Ectodermal cell (in vitro differentiated cells): ENCODE data around the gene MIR17HG.
"Not testable (repeated sequence)": the region's sequence is repeated elsewhere in the genome, so short reads cannot be mapped to it uniquely, and the experiment has no call there.

Source experiments
- H3K27ac ChIP-seq: 2 replicates; pipeline ENCODE4 v1.7.0; 2013; ENCODE audit warnings: mild to moderate bottlenecking, low read depth, low read length; ENCODE audit not compliant: insufficient read depth, poor library complexity, severe bottlenecking
- H3K27me3 ChIP-seq: 2 replicates; pipeline ENCODE4 v1.7.0; 2013; ENCODE audit warnings: mild to moderate bottlenecking, low read length; ENCODE audit not compliant: insufficient read depth, control insufficient read depth, poor library complexity, severe bottlenecking
- H3K36me3 ChIP-seq: one replicate; pipeline ENCODE4 v1.7.0; 2013; ENCODE audit warnings: low read length; ENCODE audit not compliant: control insufficient read depth, insufficient read depth
- H3K4me1 ChIP-seq: one replicate; pipeline ENCODE4 v1.7.0; 2013; ENCODE audit warnings: low read length; ENCODE audit not compliant: control insufficient read depth, insufficient read depth
- H3K4me3 ChIP-seq: 2 replicates; pipeline ENCODE4 v1.7.0; 2013; ENCODE audit warnings: low read depth, low read length, control low read depth; ENCODE audit not compliant: insufficient read depth
- H3K9me3 ChIP-seq: 2 replicates; pipeline ENCODE4 v1.7.0; 2013; ENCODE audit warnings: mild to moderate bottlenecking, low read length, moderate library complexity; ENCODE audit not compliant: control insufficient read depth
- WGBS, 2 experiments: methylation state at CpG; one replicate each; pipeline ENCODE4 v1.1.7; 2013; ENCODE audit warnings: missing lambda C conversion rate in 2 of 2; 5-methylcytosine and 5-hydroxymethylcytosine counted together

The MIR17HG gene

GRCh38 chr13:91313103-91313502, 34.4 kb upstream of the MIR17HG start:
- Histone ChIP-seq H3K4me3 (no peak overlapping the region), H3K4me1 (no peaks in the 10 kb centered on the region), H3K9me3 (no peaks in the 10 kb centered on the region), H3K27me3 (no peaks in the 10 kb centered on the region), H3K27ac (no peak overlapping the region), H3K36me3 (no peaks in the 10 kb centered on the region)
- 66 to 68% methylated on average over 5 of the region's 5 CpGs for WGBS, 2 experiments

GRCh38 chr13:91313581-91313980, 33.9 kb upstream of the MIR17HG start:
- Histone ChIP-seq H3K4me3 (no peak overlapping the region), H3K27ac (no peak overlapping the region), H3K36me3 (no peaks in the 10 kb centered on the region), H3K4me1 (no peaks in the 10 kb centered on the region), H3K9me3 (no peaks in the 10 kb centered on the region), H3K27me3 (no peaks in the 10 kb centered on the region)
- WGBS, 2 experiments, result 78 to 93% methylated on average over 2 to 3 of the region's 4 CpGs

- H3K27ac ChIP-seq, result no peak overlapping the region
- H3K27me3 ChIP-seq, result no peaks in the 10 kb centered on the region
- H3K36me3 ChIP-seq, result no peaks in the 10 kb centered on the region
- no peaks in the 10 kb centered on the region for H3K9me3 ChIP-seq
- no peaks in the 10 kb centered on the region for H3K4me1 ChIP-seq
- no peak overlapping the region for H3K4me3 ChIP-seq
Measured at GRCh38 chr13:91314888-91315287, 32.6 kb upstream of the MIR17HG start.

GRCh38 chr13:91318886-91319285, 28.6 kb upstream of the MIR17HG start:
- Histone ChIP-seq H3K27me3 (no peaks in the 10 kb centered on the region), H3K4me3 (no peak overlapping the region), H3K9me3 (no peaks in the 10 kb centered on the region), H3K4me1 (no peaks in the 10 kb centered on the region), H3K27ac (no peak overlapping the region), H3K36me3 (no peaks in the 10 kb centered on the region)
- 82 to 84% methylated on average over 6 of the region's 6 CpGs for WGBS, 2 experiments

GRCh38 chr13:91319996-91320395, 27.5 kb upstream of the MIR17HG start:
- 93 to 99% methylated on average over 8 of the region's 8 CpGs for WGBS, 2 experiments
- H3K27me3 ChIP-seq, result no peaks in the 10 kb centered on the region
- H3K36me3 ChIP-seq, result no peaks in the 10 kb centered on the region
- H3K27ac ChIP-seq, result no peak overlapping the region
- no peaks in the 10 kb centered on the region for H3K9me3 ChIP-seq
- H3K4me3 ChIP-seq, result no peak overlapping the region
- no peaks in the 10 kb centered on the region for H3K4me1 ChIP-seq

- H3K36me3 ChIP-seq, H3K27ac ChIP-seq, H3K4me1 ChIP-seq, H3K27me3 ChIP-seq, H3K9me3 ChIP-seq, H3K4me3 ChIP-seq: not testable (repeated sequence)
- 42 to 66% methylated on average over 1 of the region's 1 CpG for WGBS, 2 experiments
Measured at GRCh38 chr13:91320990-91321389, 26.5 kb upstream of the MIR17HG start.

GRCh38 chr13:91323349-91323748, 24.1 kb upstream of the MIR17HG start:
- no peaks in the 10 kb centered on the region for H3K9me3 ChIP-seq
- H3K4me1 ChIP-seq, result no peaks in the 10 kb centered on the region
- H3K27ac ChIP-seq, result no peak overlapping the region
- no peaks in the 10 kb centered on the region for H3K36me3 ChIP-seq
- 89 to 94% methylated on average over 3 of the region's 3 CpGs for WGBS, 2 experiments
- H3K4me3 ChIP-seq, result no peak overlapping the region
- H3K27me3 ChIP-seq, result no peaks in the 10 kb centered on the region

- H3K9me3 ChIP-seq, result no peaks in the 10 kb centered on the region
- H3K27me3 ChIP-seq, result no peaks in the 10 kb centered on the region
- 96 to 98% methylated on average over 5 to 6 of the region's 7 CpGs for WGBS, 2 experiments
- no peak overlapping the region for H3K27ac ChIP-seq
- no peaks in the 10 kb centered on the region for H3K4me1 ChIP-seq
- H3K36me3 ChIP-seq, result no peaks in the 10 kb centered on the region
- H3K4me3 ChIP-seq, result no peak overlapping the region
Measured at GRCh38 chr13:91326146-91326545, 21.3 kb upstream of the MIR17HG start.

- H3K4me3 ChIP-seq, result no peak overlapping the region
- no peaks in the 10 kb centered on the region for H3K27me3 ChIP-seq
- no peaks in the 10 kb centered on the region for H3K4me1 ChIP-seq
- no peaks in the 10 kb centered on the region for H3K9me3 ChIP-seq
- H3K27ac ChIP-seq, result no peak overlapping the region
- WGBS, 2 experiments, result 100% methylated on average over 1 of the region's 1 CpG; no CpG with 5 or more reads in 1 of the 2 experiments
- no peaks in the 10 kb centered on the region for H3K36me3 ChIP-seq
Measured at GRCh38 chr13:91328726-91329125, 18.8 kb upstream of the MIR17HG start.

- 100% methylated on average over 1 of the region's 1 CpG; no CpG with 5 or more reads in 1 of the 2 experiments for WGBS, 2 experiments
- no peaks in the 10 kb centered on the region for H3K9me3 ChIP-seq
- no peak overlapping the region for H3K4me3 ChIP-seq
- no peaks in the 10 kb centered on the region for H3K27me3 ChIP-seq
- no peaks in the 10 kb centered on the region for H3K4me1 ChIP-seq
- H3K36me3 ChIP-seq, result no peaks in the 10 kb centered on the region
- no peak overlapping the region for H3K27ac ChIP-seq
Measured at GRCh38 chr13:91329733-91330132, 17.8 kb upstream of the MIR17HG start.
